H1 (cell line): ENCODE measurements around the gene HOXD11. TPM values are rescaled to one million over a fixed set of nuclear protein-coding genes. Genes with fewer than 3 reads are reported as not detected.

Source experiments
- CTCF ChIA-PET: fragments of 300-600 bp; sonication (Branson Sonifier 250); formaldehyde crosslinking; loops from one replicate; lab custom pipeline; 2021; ENCODE audit not compliant: partially characterized antibody; lab: Charles Lee
- POLR2A ChIA-PET: fragments of 300-600 bp; sonication (Branson Sonifier 250); formaldehyde crosslinking; loops from one replicate; lab custom pipeline; 2021; ENCODE audit warnings: inconsistent platforms; ENCODE audit not compliant: partially characterized antibody; lab: Charles Lee
- DNase-seq, 2 experiments: peaks; one replicate each; pipeline versions ENCODE4 v3.0.0 to v3.0.0-alpha.2; 2010 to 2022; ENCODE audit warnings: low spot score in 2 of 2, low read depth in 1 of 2, mixed read lengths in 1 of 2
- FAIRE-seq: peaks from 2 replicates; lab custom pipeline; 2011; peaks lifted over from hg19 to GRCh38; lab: Jason Lieb, UNC
- H2AFZ ChIP-seq: 2 replicates; pipeline ENCODE4 v1.8.1; 2012; ENCODE audit warnings: low read length, inconsistent platforms
- H2AK5ac ChIP-seq: 2 replicates; pipeline ENCODE4 v1.6.1; 2013; ENCODE audit warnings: low read depth, low read length
- H2BK120ac ChIP-seq: replicated peaks from 2 replicates; pipeline ENCODE3; 2013; ENCODE audit warnings: low read depth, low read length, inconsistent platforms
- H2BK12ac ChIP-seq: 2 replicates; pipeline ENCODE4 v1.6.1; 2013; ENCODE audit warnings: low read depth, low read length
- H2BK15ac ChIP-seq: 2 replicates; pipeline ENCODE4 v1.6.1; 2013; ENCODE audit warnings: low read length
- H2BK20ac ChIP-seq: 2 replicates; pipeline ENCODE4 v1.6.1; 2013; ENCODE audit warnings: low read length
- H2BK5ac ChIP-seq: 2 replicates; pipeline ENCODE4 v1.6.1; 2013; ENCODE audit warnings: low read depth, low read length
- H3K14ac ChIP-seq: 2 replicates; pipeline ENCODE4 v1.6.1; 2013; ENCODE audit warnings: inconsistent platforms; ENCODE audit not compliant: insufficient read length
- H3K18ac ChIP-seq: 2 replicates; pipeline ENCODE4 v1.6.1; 2013; ENCODE audit warnings: low read length; ENCODE audit errors: extremely low read depth
- H3K23ac ChIP-seq: 2 replicates; pipeline ENCODE4 v1.6.1; 2013; ENCODE audit warnings: inconsistent platforms; ENCODE audit not compliant: insufficient read length
- H3K23me2 ChIP-seq: 2 replicates; pipeline ENCODE4 v1.6.1; 2013; ENCODE audit warnings: low read depth, low read length
- H3K27ac ChIP-seq: 2 replicates; pipeline ENCODE4 v1.6.1; 2011; ENCODE audit warnings: low read depth, low read length, inconsistent platforms
- H3K27me3 ChIP-seq, 4 experiments: replicated peaks in 1 of 4; 1 replicate in 1 of 4; 2 replicates in 3 of 4; pipeline versions ENCODE4 v1.6.1 to v1.8.1; 2011 to 2013; ENCODE audit warnings: low read length in 3 of 4, mild to moderate bottlenecking in 3 of 4, inconsistent platforms in 2 of 4, mixed read lengths in 2 of 4, moderate library complexity in 1 of 4; ENCODE audit not compliant: control insufficient read depth in 3 of 4, insufficient read depth in 3 of 4; ENCODE audit errors: extremely low read depth in 1 of 4
- H3K36me3 ChIP-seq, 4 experiments: 2 replicates each; pipeline versions ENCODE4 v1.6.1 to v1.8.1; 2011 to 2013; ENCODE audit warnings: mild to moderate bottlenecking in 4 of 4, low read length in 3 of 4, moderate library complexity in 2 of 4, control low read depth in 1 of 4, inconsistent platforms in 1 of 4; ENCODE audit not compliant: insufficient read depth in 4 of 4, control insufficient read depth in 2 of 4
- H3K4ac ChIP-seq: replicated peaks from 2 replicates; pipeline ENCODE3; 2013; ENCODE audit warnings: low read length, low read depth, mixed read lengths, inconsistent platforms; ENCODE audit not compliant: insufficient read length
- H3K4me1 ChIP-seq, 4 experiments: replicated peaks in 1 of 4; 1 replicate in 1 of 4; 2 replicates in 3 of 4; pipeline versions ENCODE4 v1.6.1 to v1.8.1; 2011 to 2013; ENCODE audit warnings: low read length in 3 of 4, inconsistent platforms in 2 of 4, mixed read lengths in 1 of 4; ENCODE audit not compliant: insufficient read depth in 4 of 4, control insufficient read depth in 3 of 4
- H3K4me2 ChIP-seq, 2 experiments: 2 replicates each; pipeline versions ENCODE4 v1.6.1 to v1.8.1; 2011 to 2013; ENCODE audit warnings: low read depth in 2 of 2, low read length in 2 of 2, control low read depth in 1 of 2, inconsistent platforms in 1 of 2, mild to moderate bottlenecking in 1 of 2; ENCODE audit not compliant: insufficient read depth in 1 of 2
- H3K4me3 ChIP-seq, 4 experiments: fragments of 200-600, 300-600 bp in 1 of 4; sonication (generic), shearing (Covaris generic), sonication (Bioruptor Twin) in 1 of 4; 2 replicates each; pipeline versions ENCODE4 v1.5.1 to v1.8.1; 2011 to 2016; ENCODE audit warnings: low read length in 4 of 4, low read depth in 3 of 4, control low read depth in 2 of 4, inconsistent platforms in 2 of 4, mild to moderate bottlenecking in 2 of 4, mixed read lengths in 1 of 4, moderate library complexity in 1 of 4; ENCODE audit not compliant: insufficient read depth in 2 of 4; ENCODE audit errors: extremely low read depth in 1 of 4
- H3K56ac ChIP-seq: replicated peaks from 2 replicates; pipeline ENCODE3; 2013; ENCODE audit warnings: low read depth, mild to moderate bottlenecking, mixed read lengths, low read length, inconsistent platforms; ENCODE audit not compliant: insufficient read length
- H3K79me1 ChIP-seq: 2 replicates; pipeline ENCODE4 v1.6.1; 2013; ENCODE audit warnings: low read depth, low read length, control low read depth
- H3K79me2 ChIP-seq, 2 experiments: 2 replicates each; pipeline versions ENCODE4 v1.6.1 to v1.8.1; 2012 to 2013; ENCODE audit warnings: low read length in 2 of 2, mild to moderate bottlenecking in 2 of 2, inconsistent platforms in 1 of 2; ENCODE audit not compliant: insufficient read depth in 2 of 2, control insufficient read depth in 1 of 2
- H3K9ac ChIP-seq, 4 experiments: replicated peaks in 1 of 4; 1 replicate in 1 of 4; 2 replicates in 3 of 4; pipeline versions ENCODE4 v1.6.1 to v1.8.1; 2011 to 2013; ENCODE audit warnings: low read depth in 3 of 4, low read length in 3 of 4, control low read depth in 2 of 4, mild to moderate bottlenecking in 2 of 4, moderate library complexity in 2 of 4, inconsistent platforms in 1 of 4; ENCODE audit errors: extremely low read depth in 1 of 4
- H3K9me3 ChIP-seq, 2 experiments: 2 replicates each; pipeline versions ENCODE4 v1.6.1 to v1.8.1; 2012 to 2013; ENCODE audit warnings: mild to moderate bottlenecking in 2 of 2, moderate library complexity in 2 of 2, control low read depth in 1 of 2, inconsistent platforms in 1 of 2, low read depth in 1 of 2, low read length in 1 of 2, mixed read lengths in 1 of 2; ENCODE audit not compliant: insufficient read depth in 2 of 2
- H4K20me1 ChIP-seq, 2 experiments: replicated peaks in 1 of 2; 2 replicates each; pipeline versions ENCODE3 to v1.8.1; 2011 to 2013; ENCODE audit warnings: inconsistent platforms in 2 of 2, low read length in 2 of 2, mild to moderate bottlenecking in 1 of 2; ENCODE audit not compliant: insufficient read depth in 2 of 2, control insufficient read depth in 1 of 2
- H4K5ac ChIP-seq: 2 replicates; pipeline ENCODE4 v1.6.1; 2013; ENCODE audit warnings: low read length, low read depth, mixed read lengths, inconsistent platforms; ENCODE audit not compliant: insufficient read length
- H4K8ac ChIP-seq: 2 replicates; pipeline ENCODE4 v1.8.0; 2013; ENCODE audit warnings: mild to moderate bottlenecking, moderate library complexity, low read length, inconsistent platforms; ENCODE audit not compliant: insufficient read depth; ENCODE audit errors: extremely low read depth
- H4K91ac ChIP-seq: replicated peaks from 2 replicates; pipeline ENCODE3; 2013; ENCODE audit warnings: low read length, mixed read lengths, inconsistent platforms; ENCODE audit not compliant: insufficient read length
- CREB1 ChIP-seq: IDR thresholded peaks from 2 replicates; pipeline ENCODE4 v1.6.1; 2012; ENCODE audit warnings: inconsistent platforms
- EZH2 ChIP-seq: fragments of 200-600 bp; sonication (generic); IDR thresholded peaks from 2 replicates; pipeline ENCODE4 v1.7.1; 2012; ENCODE audit warnings: low read depth, mild to moderate bottlenecking, moderate library complexity, low read length, inconsistent platforms; ENCODE audit not compliant: severe bottlenecking
- WGBS, 2 experiments: shearing (Covaris generic) in 1 of 2; methylation state at CpG; one replicate each; pipeline versions ENCODE4 v1.1.6 to v1.1.7; 2013 to 2015; ENCODE audit warnings: low lambda C conversion rate in 2 of 2, mixed read lengths in 2 of 2, inconsistent platforms in 1 of 2, low coverage in 1 of 2, missing lambda C conversion rate in 1 of 2; ENCODE audit not compliant: insufficient replicate concordance in 2 of 2, insufficient coverage in 1 of 2, insufficient read length in 1 of 2; ENCODE audit errors: extremely low coverage in 1 of 2, missing lambda C conversion rate in 1 of 2; 5-methylcytosine and 5-hydroxymethylcytosine counted together
- polyA plus RNA-seq, 7 experiments: library from polyadenylated mRNA; depleted of rRNA in 3 of 7; stranded (reverse) in 5 of 7; unstranded in 2 of 7; fragments of >200 nt in 5 of 7; fragments of 200-250 nt in 2 of 7; gene quantifications; 1 replicate in 5 of 7; 2 replicates in 1 of 7; 4 replicates in 1 of 7; pipeline versions ENCODE4 v1.2.1 to v1.2.3, GENCODE V29; 2011 to 2013; ENCODE audit warnings: missing spikeins in 2 of 7, mixed read lengths in 2 of 7
- total RNA-seq: library from RNA; stranded (reverse); fragmentation: NEBNext Ultra II Directional; extraction: Animal tissue kit (Norgen Biotek cat#: 25700); gene quantifications from 2 replicates; pipeline ENCODE4 v1.2.1, GENCODE V29; 2021

HOXD11 gene
- total and polyA plus RNA-seq, 2 of the 8 experiments (the other 6 are each of a cell fraction or from before 2014, with no cell fraction given), result not detected

DNA sequence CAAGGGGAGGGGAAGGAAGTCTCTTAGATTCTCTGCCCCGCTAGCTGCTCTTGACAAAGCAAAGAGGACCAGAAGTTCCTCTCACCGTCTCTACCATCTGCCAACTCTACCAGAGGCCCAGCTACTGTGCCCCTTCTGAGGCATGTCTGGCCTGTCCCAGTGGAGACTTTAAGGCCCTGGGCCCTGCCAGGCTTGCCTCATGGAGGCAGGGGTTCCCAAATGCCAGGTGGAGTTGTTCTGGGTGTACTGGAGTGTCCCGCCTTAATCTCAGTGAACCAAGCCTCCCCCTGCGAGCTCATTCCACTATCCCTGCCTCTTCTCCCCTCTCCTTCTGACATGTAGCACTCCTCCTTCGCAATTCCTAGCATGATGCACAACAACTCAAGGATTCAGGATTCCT, 5.2 kb upstream of the HOXD11 start:
- Histone ChIP-seq H3K9me3 (no peaks in the 10 kb centered on the region), H3K36me3 (no peaks in the 10 kb centered on the region; a peak in 1 of 8 replicates), H2BK120ac (no peak overlapping the region), H3K14ac (no peak overlapping the region), H4K5ac (no peak overlapping the region), H4K8ac (no peak overlapping the region), H2BK15ac (0 out of 2 replicates have a peak overlapping the region, but pooled peaks have one; percentile 1), H2BK20ac (0 out of 2 replicates have a peak overlapping the region, but pooled peaks have one; percentile 52), H2AK5ac (peak overlapping the region; percentile 40; the same call in 1 of the 2 replicates), H3K4me1 (peaks cover 0 to 31% (median 17%) of the 10 kb centered on the region in 4 experiments; a peak in 6 of 7 replicates), H3K4ac (no peak overlapping the region), H3K56ac (no peak overlapping the region), H4K91ac (no peak overlapping the region), H3K79me2 (no peaks in the 10 kb centered on the region), H3K79me1 (no peaks in the 10 kb centered on the region), H4K20me1 (peaks cover 11 to 41% of the 10 kb centered on the region in 2 experiments), H3K4me2 (no peak overlapping the region), H3K27me3 (peaks cover 91 to 99% (median 95%) of the 10 kb centered on the region in 4 experiments), H2AFZ (no peak overlapping the region), H2BK5ac (no peak overlapping the region), H3K23me2 (peaks cover 5% of the 10 kb centered on the region), H3K23ac (no peak overlapping the region), H3K18ac (no peak overlapping the region; the same call in 1 of the 2 replicates), H3K4me3 (no peak overlapping the region), H3K27ac (no peak overlapping the region), H3K9ac (no peak overlapping the region), H2BK12ac (no peak overlapping the region)
- TF ChIP-seq CREB1, result no peak
- peak; percentile 27 for TF ChIP-seq EZH2
- ChIA-PET POLR2A (no interaction called here), CTCF (interaction anchor here (0.7 to 4.6 kb wide), 11 partner anchors 9 to 59 kb away, joined by 3 to 20 read pairs (median 6); no protein-coding TSS in a partner anchor)
- 39% methylated on average over 5 of the region's 5 CpGs; no CpG with 5 or more reads in 1 of the 2 experiments for WGBS, 2 experiments
- DNase-seq (peak in 1 of 2 experiments; percentile 46), FAIRE-seq (no peak)
